GM18909 (cell line): ENCODE data around the gene GNL1.

Experiments
- ATAC-seq: cut with Tn5 transposase; IDR thresholded peaks from one replicate; pipeline ENCODE4 v1.9.1; 2021; ENCODE audit warnings: mild to moderate bottlenecking; ENCODE audit not compliant: unreplicated experiment, poor library complexity

GNL1 gene

GRCh38 chr6:30556066-30556905 is at the start of gene GNL1:
Gene GNL1, minus strand, starts transcription at chr6:30556489. Its CDS starts 286 bp downstream, at chr6:30556203.
- ATAC-seq: peak; percentile 84

- no peak for ATAC-seq
These were observed 47.7 kb upstream of the GNL1 start for GRCh38 chr6:30603961-30604360.

- ATAC-seq: no peak
These were observed 45.7 kb upstream of the GNL1 start for GRCh38 chr6:30601815-30602641.

- ATAC-seq: no peak
These were observed 45.1 kb upstream of the GNL1 start for GRCh38 chr6:30601436-30601814.

- ATAC-seq: no peak
These were observed 44.2 kb upstream of the GNL1 start for GRCh38 chr6:30600451-30600961.

- ATAC-seq: no peak
These were observed 43.5 kb upstream of the GNL1 start for GRCh38 chr6:30599625-30600324.

GRCh38 chr6:30598912-30599624 is 42.8 kb upstream of the GNL1 start:
- ATAC-seq: no peak

GRCh38 chr6:30597315-30598144 is 41.2 kb upstream of the GNL1 start:
- ATAC-seq: peak; percentile 59

GRCh38 chr6:30592287-30592686 is 36.0 kb upstream of the GNL1 start:
- no peak for ATAC-seq

GRCh38 chr6:30591008-30591407 is 34.7 kb upstream of the GNL1 start:
- no peak for ATAC-seq

GRCh38 chr6:30590509-30590908 is 34.2 kb upstream of the GNL1 start:
- ATAC-seq: no peak

GRCh38 chr6:30589754-30590358 is 33.6 kb upstream of the GNL1 start:
- no peak for ATAC-seq

GRCh38 chr6:30583921-30584320 is 27.6 kb upstream of the GNL1 start:
- no peak for ATAC-seq

- ATAC-seq: no peak
These were observed 21.8 kb upstream of the GNL1 start for GRCh38 chr6:30578051-30578450.

- no peak for ATAC-seq
These were observed 16.8 kb upstream of the GNL1 start for GRCh38 chr6:30573113-30573512.

GRCh38 chr6:30572148-30572547 is 15.9 kb upstream of the GNL1 start:
- ATAC-seq: no peak

GRCh38 chr6:30571762-30572082 is 15.4 kb upstream of the GNL1 start:
- ATAC-seq: no peak

GRCh38 chr6:30571075-30571761 is 14.9 kb upstream of the GNL1 start, which contains the start of gene ABCF1:
Gene ABCF1, plus strand, starts transcription at chr6:30571442. Its CDS starts 46 bp downstream, at chr6:30571488.
- peak; percentile 94 for ATAC-seq
